GM19455 (cell line): ENCODE data around the gene E2F6.

Experiments
- ATAC-seq: cut with Tn5 transposase; IDR thresholded peaks from one replicate; pipeline ENCODE4 v1.9.1; 2021; ENCODE audit not compliant: unreplicated experiment

E2F6 gene

GRCh38 chr2:11493282-11493681, 27.3 kb upstream of the E2F6 start:
- no peak for ATAC-seq

GRCh38 chr2:11492720-11493119, 26.8 kb upstream of the E2F6 start:
- no peak for ATAC-seq

DNA sequence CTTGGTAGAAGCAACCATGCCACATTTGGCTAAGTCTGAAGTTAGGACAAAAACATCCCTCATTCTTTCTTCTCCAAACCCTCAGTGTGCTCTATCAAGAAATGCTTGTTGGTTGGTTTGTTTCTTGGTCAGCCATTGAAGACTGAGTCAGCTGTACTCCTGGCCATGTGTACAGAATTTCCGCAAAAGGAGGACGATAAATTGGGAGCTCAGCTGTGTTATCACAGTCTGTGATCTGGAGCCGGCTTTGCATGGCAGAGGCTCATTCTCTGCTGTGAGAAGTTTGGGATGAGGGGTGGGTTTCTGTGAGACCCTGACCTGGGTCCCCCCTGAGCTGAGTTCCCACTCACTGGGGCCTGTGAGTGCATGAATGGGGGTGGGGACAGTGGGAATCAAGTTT, 26.3 kb upstream of the E2F6 start:
- ATAC-seq = no peak

DNA sequence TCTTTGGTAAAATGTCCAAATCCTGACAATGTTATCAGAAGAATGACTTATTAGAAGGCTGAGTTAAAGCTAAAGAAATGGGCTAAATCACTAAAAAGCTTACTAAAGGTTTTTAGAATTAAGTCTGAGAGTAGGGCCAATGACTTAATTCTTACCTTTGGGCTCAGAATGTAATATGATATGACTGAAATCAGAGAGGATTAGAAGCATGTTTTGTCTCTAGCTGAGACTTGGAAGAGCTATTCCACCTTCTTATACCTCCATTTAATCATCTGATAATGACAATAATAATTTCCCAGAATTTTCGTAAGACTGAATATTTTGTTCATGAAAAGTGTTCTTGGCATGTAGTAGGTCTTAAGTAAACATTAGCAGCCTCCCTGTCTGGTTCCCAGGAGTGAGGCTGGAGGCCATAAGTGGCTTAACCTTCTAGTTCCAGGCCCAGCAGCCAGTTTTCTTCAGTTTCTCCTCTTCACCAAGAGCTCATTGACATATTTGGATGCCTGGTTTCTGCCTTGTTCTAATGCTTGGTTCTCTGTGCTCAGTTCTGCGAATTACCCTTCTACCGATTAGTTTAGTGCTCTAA, 25.5 kb upstream of the E2F6 start:
- no peak for ATAC-seq

DNA sequence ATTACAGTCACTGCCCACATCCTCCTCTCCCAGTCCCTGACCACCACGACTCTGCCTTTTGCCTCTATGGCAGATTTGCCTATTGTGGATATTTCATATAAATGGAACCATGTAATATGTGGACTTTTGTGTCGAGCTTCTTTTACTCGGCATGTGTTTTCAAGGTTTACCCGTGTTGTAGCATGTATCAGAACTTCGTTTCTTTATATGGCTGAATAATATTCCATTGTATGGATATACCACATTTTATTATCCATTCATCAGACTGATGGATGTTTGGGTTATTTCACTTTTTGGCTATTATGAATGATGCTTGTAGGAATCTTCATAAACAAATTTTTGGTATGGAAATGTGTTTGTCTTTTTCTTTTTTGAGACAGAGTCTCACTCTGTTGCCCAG, 24.2 kb upstream of the E2F6 start:
- no peak for ATAC-seq

GRCh38 chr2:11488809-11489208, 22.8 kb upstream of the E2F6 start:
- ATAC-seq = no peak

GRCh38 chr2:11483806-11484617, 18.1 kb upstream of the E2F6 start:
- ATAC-seq = no peak

- ATAC-seq = no peak
These were observed 16.6 kb upstream of the E2F6 start for GRCh38 chr2:11482473-11483035.

- no peak for ATAC-seq
These were observed 16.0 kb upstream of the E2F6 start for GRCh38 chr2:11481789-11482472.

DNA sequence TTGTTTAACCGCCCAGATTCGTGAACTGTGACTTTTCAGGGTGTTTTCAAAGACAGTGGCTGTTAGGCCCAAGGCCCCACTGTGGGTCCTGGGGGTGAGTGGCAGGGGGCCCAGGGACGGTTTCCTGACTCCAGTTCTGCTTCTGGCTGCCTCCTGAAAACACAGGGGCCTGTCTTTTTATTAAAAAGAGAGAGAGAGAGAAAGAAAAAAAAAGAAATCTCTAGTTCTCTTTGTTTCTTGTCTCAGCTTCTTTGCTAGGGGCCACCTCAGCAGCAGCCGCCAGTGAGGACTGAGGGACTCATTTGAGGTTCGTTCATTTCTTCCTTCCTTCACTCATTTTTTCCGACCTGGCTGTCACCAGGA, 15.4 kb upstream of the E2F6 start:
- ATAC-seq = no peak

- no peak for ATAC-seq
These were observed 14.9 kb upstream of the E2F6 start for GRCh38 chr2:11480859-11481258.

GRCh38 chr2:11480406-11480805, 14.4 kb upstream of the E2F6 start:
- no peak for ATAC-seq

GRCh38 chr2:11478899-11479605, 13.1 kb upstream of the E2F6 start:
- no peak for ATAC-seq

GRCh38 chr2:11477994-11478393, 12.0 kb upstream of the E2F6 start:
- no peak for ATAC-seq

DNA sequence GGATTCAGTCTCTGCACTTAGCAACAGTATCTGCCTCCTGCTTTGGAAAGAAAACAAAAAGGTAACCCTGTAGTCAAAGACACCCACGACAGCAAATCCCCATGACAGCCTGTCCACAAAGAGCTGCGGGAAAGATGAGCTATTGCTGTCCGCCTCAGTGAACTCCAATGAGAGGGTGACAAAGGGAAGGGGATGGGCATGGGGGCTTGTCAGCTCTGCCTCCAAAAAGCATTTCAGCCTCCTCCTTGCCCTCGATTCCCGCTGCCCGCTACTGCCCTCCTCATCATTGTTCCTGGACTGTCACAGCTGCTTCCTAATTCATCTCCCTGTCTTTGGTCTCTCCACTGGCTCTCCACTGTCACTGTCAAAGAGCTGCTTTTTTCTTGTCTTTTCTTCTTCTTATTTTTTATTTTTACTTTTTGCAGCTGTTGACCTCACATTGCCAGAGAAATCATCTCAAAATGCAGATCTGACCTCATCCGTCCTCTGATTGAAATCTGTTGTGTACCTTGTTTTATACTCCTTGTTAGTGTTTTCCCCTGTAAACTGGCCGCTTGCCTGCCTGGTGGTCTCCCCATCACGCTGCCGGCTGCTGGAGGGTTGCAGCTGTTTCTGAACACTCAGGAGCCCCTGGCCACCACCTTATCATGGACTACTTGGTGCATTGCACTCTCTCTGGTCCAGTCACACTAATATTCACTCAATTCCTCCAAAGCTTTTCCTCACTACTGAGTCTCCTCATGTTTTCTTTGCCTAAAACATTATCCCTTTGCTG, 7.9 kb upstream of the E2F6 start:
- ATAC-seq = no peak

GRCh38 chr2:11467749-11468148, 1.8 kb upstream of the E2F6 start:
- ATAC-seq = no peak

DNA sequence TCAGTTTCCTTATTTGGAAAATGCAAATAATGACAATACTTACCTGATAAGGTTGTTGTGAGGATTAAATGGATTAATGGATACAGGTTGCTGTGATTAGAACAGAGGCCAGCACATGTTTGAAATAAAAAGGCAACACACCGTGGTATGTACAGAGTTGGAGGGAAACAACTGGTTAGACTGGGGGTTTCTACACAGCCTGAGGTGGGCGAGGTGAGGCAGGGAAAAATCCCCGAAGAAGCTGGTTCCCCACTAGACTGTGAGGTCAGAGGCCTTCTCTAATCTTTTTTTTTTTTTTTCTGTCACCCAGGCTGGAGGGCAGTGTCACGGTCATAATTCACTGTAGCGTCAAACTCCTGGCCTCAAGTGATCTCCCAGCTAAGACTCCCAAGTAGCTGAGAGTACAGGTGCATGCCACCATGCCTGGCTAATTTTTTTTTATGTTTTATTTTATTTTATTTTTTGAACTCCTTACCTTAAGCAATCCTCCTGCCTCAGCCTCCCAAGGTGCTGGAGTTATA, 1.2 kb upstream of the E2F6 start:
- ATAC-seq = no peak

- ATAC-seq = peak; percentile 31
These were observed 557 bp upstream of the E2F6 start for GRCh38 chr2:11466307-11467128.

DNA sequence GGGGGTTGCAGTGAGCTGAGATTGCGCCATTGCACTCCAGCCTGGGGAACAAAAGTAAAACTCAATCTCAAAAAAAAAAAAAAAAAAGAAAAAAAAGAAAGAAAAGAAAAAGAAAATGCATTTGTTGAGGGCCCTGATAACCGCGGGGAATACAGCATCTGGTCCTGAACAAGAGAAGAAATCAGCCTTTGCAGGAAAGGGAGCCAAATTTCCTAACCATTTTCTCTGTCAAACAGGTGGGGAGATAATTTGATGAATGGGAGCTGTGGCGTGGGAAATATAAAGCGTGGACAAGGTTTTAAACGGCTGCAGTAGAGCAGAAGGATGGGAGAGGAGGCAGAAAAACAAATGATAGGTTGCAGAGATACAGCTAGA, 864 bp downstream of the E2F6 start:
- ATAC-seq = no peak

DNA sequence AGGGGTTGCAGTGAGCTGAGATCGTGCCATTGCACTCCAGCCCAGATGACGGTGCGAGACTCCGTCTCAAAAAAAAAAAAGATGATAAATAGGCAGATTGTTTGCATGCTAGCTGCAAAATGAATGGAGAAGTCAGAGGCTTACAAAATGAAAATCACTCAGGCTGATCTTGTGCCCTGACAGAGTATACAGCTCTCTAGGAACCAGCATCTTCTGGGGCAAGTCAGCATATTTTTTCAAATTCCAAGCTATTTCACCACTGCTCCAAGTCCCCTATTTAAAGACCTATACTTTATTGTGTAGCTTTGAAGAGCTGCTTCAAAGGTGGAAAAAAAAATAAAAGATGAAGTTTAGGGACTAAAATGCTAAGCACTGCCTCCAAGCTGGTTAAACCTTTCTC, 6.1 kb downstream of the E2F6 start:
- ATAC-seq = no peak
